ENCODE measurements around the gene PCYOX1L. TPM values are rescaled to one million over a fixed set of nuclear protein-coding genes. Genes with fewer than 3 reads are reported as not detected.

The PCYOX1L gene
- 10 to 100 TPM; 14.8 to 16.7 (median 15.0) TPM for polyA plus RNA-seq (ENCODE audit: insufficient read depth in 1 of 5, insufficient read length in 5 of 5, low replicate concordance in 1 of 5)
- long read RNA-seq, donor 1, full-length matches to known transcripts = 5 of 5 reads
- long read RNA-seq, donor 1, partial matches to known transcripts = 0 of 5 reads
- long read RNA-seq, donor 1, other reads (novel, unspliced or antisense) = 0 of 5 reads
- long read RNA-seq, donor 2, full-length matches to known transcripts = 9 of 9 reads
- long read RNA-seq, donor 2, partial matches to known transcripts = 0 of 9 reads
- long read RNA-seq, donor 2, other reads (novel, unspliced or antisense) = 0 of 9 reads
- long read RNA-seq, donor 3, full-length matches to known transcripts = 2 of 2 reads
- long read RNA-seq, donor 3, partial matches to known transcripts = 0 of 2 reads
- long read RNA-seq, donor 3, other reads (novel, unspliced or antisense) = 0 of 2 reads
- long read RNA-seq, donor 4, full-length matches to known transcripts = 5 of 5 reads
- long read RNA-seq, donor 4, partial matches to known transcripts = 0 of 5 reads
- long read RNA-seq, donor 4, other reads (novel, unspliced or antisense) = 0 of 5 reads
- long read RNA-seq, donor 5, full-length matches to known transcripts = 6 of 6 reads
- long read RNA-seq, donor 5, partial matches to known transcripts = 0 of 6 reads
- long read RNA-seq, donor 5, other reads (novel, unspliced or antisense) = 0 of 6 reads
- long read RNA-seq, donor 6, full-length matches to known transcripts = 12 of 18 reads
- long read RNA-seq, donor 6, partial matches to known transcripts = 6 of 18 reads
- long read RNA-seq, donor 6, other reads (novel, unspliced or antisense) = 0 of 18 reads
- long read RNA-seq, donor 7, full-length matches to known transcripts = 11 of 11 reads
- long read RNA-seq, donor 7, partial matches to known transcripts = 0 of 11 reads
- long read RNA-seq, donor 7, other reads (novel, unspliced or antisense) = 0 of 11 reads
- long read RNA-seq, donor 8, full-length matches to known transcripts = 4 of 4 reads
- long read RNA-seq, donor 8, partial matches to known transcripts = 0 of 4 reads
- long read RNA-seq, donor 8, other reads (novel, unspliced or antisense) = 0 of 4 reads

- peak; percentile 89 to 90 for DNase-seq
These were observed at the start of gene PCYOX1L for GRCh38 chr5:149357370-149358293. PCYOX1L (plus strand) TSS chr5:149358046; CDS start chr5:149358069, 23 bp downstream.

GRCh38 chr5:149309354-149309753, 48.5 kb upstream of the PCYOX1L start:
- no peak for DNase-seq

- DNase-seq = no peak
These were observed 47.4 kb upstream of the PCYOX1L start for GRCh38 chr5:149310488-149310887.

GRCh38 chr5:149310947-149311658, 46.7 kb upstream of the PCYOX1L start:
- DNase-seq = no peak

- DNase-seq = no peak
These were observed 44.5 kb upstream of the PCYOX1L start for GRCh38 chr5:149313151-149313841.

GRCh38 chr5:149314571-149315111, 43.2 kb upstream of the PCYOX1L start:
- no peak for DNase-seq

GRCh38 chr5:149315753-149316152, 42.1 kb upstream of the PCYOX1L start:
- no peak for DNase-seq

- peak in 1 of 2 donors; percentile 53 for DNase-seq
These were observed 40.4 kb upstream of the PCYOX1L start for GRCh38 chr5:149317281-149318048.

GRCh38 chr5:149319174-149319573, 38.7 kb upstream of the PCYOX1L start:
- DNase-seq = no peak

- peak; percentile 81 to 83 for DNase-seq
These were observed 37.0 kb upstream of the PCYOX1L start for GRCh38 chr5:149320791-149321330.

- no peak for DNase-seq
These were observed 35.3 kb upstream of the PCYOX1L start for GRCh38 chr5:149322518-149322917.

- no peak for DNase-seq
These were observed 34.6 kb upstream of the PCYOX1L start for GRCh38 chr5:149323210-149323609.

- DNase-seq = no peak
These were observed 34.1 kb upstream of the PCYOX1L start for GRCh38 chr5:149323621-149324205.

GRCh38 chr5:149324641-149325040, 33.2 kb upstream of the PCYOX1L start:
- DNase-seq = no peak

GRCh38 chr5:149325166-149325735, 32.6 kb upstream of the PCYOX1L start:
- DNase-seq = no peak

- DNase-seq = no peak
These were observed 32.0 kb upstream of the PCYOX1L start for GRCh38 chr5:149325894-149326293.

GRCh38 chr5:149326611-149327010, 31.2 kb upstream of the PCYOX1L start:
- no peak for DNase-seq

- no peak for DNase-seq
These were observed 29.7 kb upstream of the PCYOX1L start for GRCh38 chr5:149328177-149328576.
